SK-N-SH treated with all-trans-retinoic acid at 6 μM for 48 hours (cell line): ENCODE measurements around the gene TMEM14A.

Experiments
- ATAC-seq: fragments of 200-7000 bp; cut with Tn5 transposase; 3 replicates; pipeline ENCODE4 v1.9.1; 2020; ENCODE audit warnings: mild to moderate bottlenecking, moderate library complexity
- ARNTL ChIP-seq: fragments of 450-650 bp; formaldehyde crosslinking; IDR thresholded peaks from 2 replicates; pipeline ENCODE4 v1.5.0; 2020; ENCODE audit warnings: low read depth, mild to moderate bottlenecking, moderate library complexity, borderline replicate concordance
- BACH2 ChIP-seq: fragments of 250-450 bp; sonication (Bioruptor Pico); IDR thresholded peaks from 2 replicates; pipeline ENCODE4 v1.9.0; 2021; ENCODE audit warnings: mild to moderate bottlenecking, borderline replicate concordance
- CSDC2 ChIP-seq: fragments of 250-450 bp; sonication (Bioruptor Pico); IDR thresholded peaks from 2 replicates; pipeline ENCODE4 v1.5.0; 2020; ENCODE audit warnings: mild to moderate bottlenecking, moderate library complexity
- ESRRG ChIP-seq: fragments of 250-450 bp; sonication (Bioruptor Pico); IDR thresholded peaks from 2 replicates; pipeline ENCODE4 v1.6.1; 2021; ENCODE audit warnings: mild to moderate bottlenecking
- ISL1 ChIP-seq: fragments of 250-450 bp; sonication (Bioruptor Pico); IDR thresholded peaks from 2 replicates; pipeline ENCODE4 v2.1.2; 2022; ENCODE audit warnings: mild to moderate bottlenecking, moderate library complexity
- OSR1 ChIP-seq: fragments of 250-450 bp; sonication (Bioruptor Pico); IDR thresholded peaks from 2 replicates; pipeline ENCODE4 v1.8.0; 2022; ENCODE audit warnings: moderate library complexity, mild to moderate bottlenecking, inconsistent platforms
- PPARA ChIP-seq: fragments of 250-450 bp; sonication (Bioruptor Pico); IDR thresholded peaks from 2 replicates; pipeline ENCODE4 v1.5.0; 2020; ENCODE audit warnings: mild to moderate bottlenecking, borderline replicate concordance
- RARB ChIP-seq: fragments of 250-450 bp; sonication (Bioruptor Pico); IDR thresholded peaks from 2 replicates; pipeline ENCODE4 v1.8.0; 2021; ENCODE audit warnings: mild to moderate bottlenecking, moderate library complexity
- SNAI2 ChIP-seq: fragments of 250-450 bp; sonication (Bioruptor Pico); IDR thresholded peaks from 2 replicates; pipeline ENCODE4 v1.5.0; 2020; ENCODE audit warnings: mild to moderate bottlenecking, moderate library complexity
- TCF4 ChIP-seq: fragments of 250-450 bp; sonication (Bioruptor Pico); IDR thresholded peaks from 2 replicates; pipeline ENCODE4 v1.8.0; 2021; ENCODE audit warnings: mild to moderate bottlenecking, moderate library complexity, borderline replicate concordance
- TOX ChIP-seq: fragments of 250-450 bp; sonication (Bioruptor Pico); IDR thresholded peaks from 2 replicates; pipeline ENCODE4 v1.8.0; 2021; ENCODE audit warnings: mild to moderate bottlenecking, moderate library complexity, borderline replicate concordance
- ZC3H10 ChIP-seq: fragments of 250-450 bp; sonication (Bioruptor Pico); IDR thresholded peaks from 2 replicates; pipeline ENCODE4 v1.5.1; 2021; ENCODE audit warnings: mild to moderate bottlenecking, moderate library complexity
- ZFP3 ChIP-seq: fragments of 250-450 bp; sonication (Bioruptor Pico); IDR thresholded peaks from 2 replicates; pipeline ENCODE4 v1.5.0; 2020; ENCODE audit warnings: mild to moderate bottlenecking, moderate library complexity
- ZNF565 ChIP-seq: fragments of 450-650 bp; formaldehyde crosslinking; conservative IDR thresholded peaks from 2 replicates; pipeline ENCODE4 v1.5.0; 2020; ENCODE audit warnings: low read depth, mild to moderate bottlenecking, moderate library complexity
- ZNF70 ChIP-seq: fragments of 450-650 bp; formaldehyde crosslinking; IDR thresholded peaks from 2 replicates; pipeline ENCODE4 v1.5.0; 2020; ENCODE audit warnings: mild to moderate bottlenecking, moderate library complexity
- ZNF8 ChIP-seq: fragments of 450-650 bp; formaldehyde crosslinking; IDR thresholded peaks from 2 replicates; pipeline ENCODE4 v1.5.0; 2020; ENCODE audit warnings: mild to moderate bottlenecking, moderate library complexity
- TF ChIP-seq, protein P1 (sequence below): fragments of 250-450 bp; sonication (Bioruptor Pico); IDR thresholded peaks from 2 replicates; pipeline ENCODE4 v1.5.1; 2020; ENCODE audit warnings: low read depth, mild to moderate bottlenecking, moderate library complexity
- TF ChIP-seq, protein P2 (sequence below): fragments of 250-450 bp; sonication (Bioruptor Pico); IDR thresholded peaks from 2 replicates; pipeline ENCODE4 v1.8.0; 2020; ENCODE audit warnings: mild to moderate bottlenecking, moderate library complexity, borderline replicate concordance
- TF ChIP-seq, protein P3 (sequence below): fragments of 250-450 bp; sonication (Bioruptor Pico); IDR thresholded peaks from 2 replicates; pipeline ENCODE4 v1.8.0; 2021; ENCODE audit warnings: low read depth, mild to moderate bottlenecking, moderate library complexity, borderline replicate concordance
- TF ChIP-seq, protein P4 (sequence below): fragments of 250-450 bp; sonication (Bioruptor Pico); IDR thresholded peaks from 2 replicates; pipeline ENCODE4 v1.5.1; 2021; ENCODE audit warnings: mild to moderate bottlenecking, moderate library complexity

The TMEM14A gene

DNA sequence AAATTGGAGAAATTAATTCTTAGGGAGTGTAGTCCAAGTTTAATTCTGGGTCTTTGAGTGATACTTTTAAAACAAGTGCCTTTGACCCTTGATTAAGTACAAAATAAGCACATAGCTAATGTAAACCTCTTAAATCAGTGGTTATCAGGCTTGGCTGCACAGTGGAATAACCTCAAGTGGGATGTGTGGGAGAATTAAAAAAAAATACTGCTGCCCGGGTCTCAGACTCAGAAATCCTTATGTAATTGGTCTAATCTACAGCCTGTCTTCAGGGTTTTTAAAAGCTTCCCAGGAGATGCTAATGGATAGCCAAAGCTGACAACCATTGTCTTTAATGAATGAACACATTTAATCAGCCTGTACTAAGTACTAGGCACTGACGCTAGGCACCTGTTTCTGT, 28.5 kb upstream of the TMEM14A start (continued):
- TF ChIP-seq, protein P1, sequence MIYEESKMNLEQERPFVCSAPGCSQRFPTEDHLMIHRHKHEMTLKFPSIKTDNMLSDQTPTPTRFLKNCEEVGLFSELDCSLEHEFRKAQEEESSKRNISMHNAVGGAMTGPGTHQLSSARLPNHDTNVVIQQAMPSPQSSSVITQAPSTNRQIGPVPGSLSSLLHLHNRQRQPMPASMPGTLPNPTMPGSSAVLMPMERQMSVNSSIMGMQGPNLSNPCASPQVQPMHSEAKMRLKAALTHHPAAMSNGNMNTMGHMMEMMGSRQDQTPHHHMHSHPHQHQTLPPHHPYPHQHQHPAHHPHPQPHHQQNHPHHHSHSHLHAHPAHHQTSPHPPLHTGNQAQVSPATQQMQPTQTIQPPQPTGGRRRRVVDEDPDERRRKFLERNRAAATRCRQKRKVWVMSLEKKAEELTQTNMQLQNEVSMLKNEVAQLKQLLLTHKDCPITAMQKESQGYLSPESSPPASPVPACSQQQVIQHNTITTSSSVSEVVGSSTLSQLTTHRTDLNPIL (CRISPR knock-in tag), result no peak
- no peak for TF ChIP-seq ZNF8 (CRISPR knock-in tag)
- TF ChIP-seq ZFP3 (CRISPR knock-in tag), result no peak
- TF ChIP-seq ZNF70 (CRISPR knock-in tag), result no peak
- TF ChIP-seq, all 23 proteins: peak for 0

DNA sequence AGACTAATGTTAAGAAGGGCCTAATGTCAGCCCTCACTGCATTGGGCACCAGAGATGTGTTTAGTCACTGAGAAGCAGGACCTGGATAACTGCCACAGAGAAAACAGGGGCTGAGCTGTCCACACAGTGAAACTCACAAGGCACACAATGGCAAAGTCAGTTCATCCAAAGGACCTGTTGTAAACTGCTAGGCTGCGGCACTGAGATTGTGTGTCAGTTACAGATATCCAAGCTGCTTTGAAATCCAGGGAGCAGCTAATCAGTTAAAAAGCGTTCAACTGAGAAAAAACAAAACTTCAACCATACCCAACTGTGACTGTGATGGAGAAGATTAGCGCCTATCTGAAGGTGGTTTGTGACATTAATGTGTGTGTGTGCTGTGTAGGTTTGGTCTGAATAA, 27.8 kb upstream of the TMEM14A start:
- no peak for ATAC-seq

DNA sequence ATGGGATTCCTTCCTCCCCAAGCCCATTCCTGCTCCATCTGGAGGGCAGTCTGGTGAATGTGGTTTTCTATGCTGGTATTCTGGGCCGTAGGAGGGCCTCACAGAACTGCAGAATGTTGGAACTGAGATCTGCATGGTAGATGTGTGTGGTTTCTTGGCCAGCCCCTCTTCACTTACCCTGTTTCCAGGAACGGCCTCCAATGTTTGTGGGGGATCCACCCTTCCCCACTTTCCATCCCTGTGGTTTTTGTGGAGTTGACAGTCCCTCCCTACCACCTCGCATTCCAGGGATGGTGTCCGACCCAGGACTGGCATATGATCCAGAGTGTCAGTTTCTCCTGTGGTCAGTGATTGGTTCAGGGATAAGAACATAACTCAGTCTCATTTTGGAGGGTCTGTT, 26.7 kb upstream of the TMEM14A start:
- no peak for ATAC-seq
- no peak for TF ChIP-seq TOX
- no peak for TF ChIP-seq ZNF565 (CRISPR knock-in tag)
- no peak for TF ChIP-seq ESRRG
- TF ChIP-seq, protein P2, sequence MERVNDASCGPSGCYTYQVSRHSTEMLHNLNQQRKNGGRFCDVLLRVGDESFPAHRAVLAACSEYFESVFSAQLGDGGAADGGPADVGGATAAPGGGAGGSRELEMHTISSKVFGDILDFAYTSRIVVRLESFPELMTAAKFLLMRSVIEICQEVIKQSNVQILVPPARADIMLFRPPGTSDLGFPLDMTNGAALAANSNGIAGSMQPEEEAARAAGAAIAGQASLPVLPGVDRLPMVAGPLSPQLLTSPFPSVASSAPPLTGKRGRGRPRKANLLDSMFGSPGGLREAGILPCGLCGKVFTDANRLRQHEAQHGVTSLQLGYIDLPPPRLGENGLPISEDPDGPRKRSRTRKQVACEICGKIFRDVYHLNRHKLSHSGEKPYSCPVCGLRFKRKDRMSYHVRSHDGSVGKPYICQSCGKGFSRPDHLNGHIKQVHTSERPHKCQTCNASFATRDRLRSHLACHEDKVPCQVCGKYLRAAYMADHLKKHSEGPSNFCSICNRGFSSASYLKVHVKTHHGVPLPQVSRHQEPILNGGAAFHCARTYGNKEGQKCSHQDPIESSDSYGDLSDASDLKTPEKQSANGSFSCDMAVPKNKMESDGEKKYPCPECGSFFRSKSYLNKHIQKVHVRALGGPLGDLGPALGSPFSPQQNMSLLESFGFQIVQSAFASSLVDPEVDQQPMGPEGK (CRISPR knock-in tag), result no peak
- TF ChIP-seq ARNTL (CRISPR knock-in tag), result no peak
- TF ChIP-seq, protein P3, sequence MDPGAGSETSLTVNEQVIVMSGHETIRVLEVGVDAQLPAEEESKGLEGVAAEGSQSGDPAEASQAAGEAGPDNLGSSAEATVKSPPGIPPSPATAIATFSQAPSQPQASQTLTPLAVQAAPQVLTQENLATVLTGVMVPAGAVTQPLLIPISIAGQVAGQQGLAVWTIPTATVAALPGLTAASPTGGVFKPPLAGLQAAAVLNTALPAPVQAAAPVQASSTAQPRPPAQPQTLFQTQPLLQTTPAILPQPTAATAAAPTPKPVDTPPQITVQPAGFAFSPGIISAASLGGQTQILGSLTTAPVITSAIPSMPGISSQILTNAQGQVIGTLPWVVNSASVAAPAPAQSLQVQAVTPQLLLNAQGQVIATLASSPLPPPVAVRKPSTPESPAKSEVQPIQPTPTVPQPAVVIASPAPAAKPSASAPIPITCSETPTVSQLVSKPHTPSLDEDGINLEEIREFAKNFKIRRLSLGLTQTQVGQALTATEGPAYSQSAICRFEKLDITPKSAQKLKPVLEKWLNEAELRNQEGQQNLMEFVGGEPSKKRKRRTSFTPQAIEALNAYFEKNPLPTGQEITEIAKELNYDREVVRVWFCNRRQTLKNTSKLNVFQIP (CRISPR knock-in tag), result no peak
- TF ChIP-seq, protein P1 (CRISPR knock-in tag), result no peak
- TF ChIP-seq ZFP3 (CRISPR knock-in tag), result no peak
- TF ChIP-seq RARB (CRISPR knock-in tag), result no peak
- no peak for TF ChIP-seq BACH2 (CRISPR knock-in tag)
- TF ChIP-seq TCF4 (CRISPR knock-in tag), result no peak
- TF ChIP-seq SNAI2 (CRISPR knock-in tag), result no peak
- no peak for TF ChIP-seq ZC3H10 (CRISPR knock-in tag)

More for the DNA sequence above, 27.8 kb upstream of the TMEM14A start:
- TF ChIP-seq ESRRG (no peak), RARB (CRISPR knock-in tag) (no peak), CSDC2 (CRISPR knock-in tag) (no peak), OSR1 (CRISPR knock-in tag) (no peak), TCF4 (CRISPR knock-in tag) (no peak), ISL1 (CRISPR knock-in tag) (no peak), TOX (no peak), PPARA (CRISPR knock-in tag) (no peak), ARNTL (CRISPR knock-in tag) (no peak), ZC3H10 (CRISPR knock-in tag) (no peak), ZFP3 (CRISPR knock-in tag) (no peak), BACH2 (CRISPR knock-in tag) (no peak), ZNF70 (CRISPR knock-in tag) (no peak), SNAI2 (CRISPR knock-in tag) (no peak)
- TF ChIP-seq, protein P1 (CRISPR knock-in tag), result no peak
- TF ChIP-seq, protein P4, sequence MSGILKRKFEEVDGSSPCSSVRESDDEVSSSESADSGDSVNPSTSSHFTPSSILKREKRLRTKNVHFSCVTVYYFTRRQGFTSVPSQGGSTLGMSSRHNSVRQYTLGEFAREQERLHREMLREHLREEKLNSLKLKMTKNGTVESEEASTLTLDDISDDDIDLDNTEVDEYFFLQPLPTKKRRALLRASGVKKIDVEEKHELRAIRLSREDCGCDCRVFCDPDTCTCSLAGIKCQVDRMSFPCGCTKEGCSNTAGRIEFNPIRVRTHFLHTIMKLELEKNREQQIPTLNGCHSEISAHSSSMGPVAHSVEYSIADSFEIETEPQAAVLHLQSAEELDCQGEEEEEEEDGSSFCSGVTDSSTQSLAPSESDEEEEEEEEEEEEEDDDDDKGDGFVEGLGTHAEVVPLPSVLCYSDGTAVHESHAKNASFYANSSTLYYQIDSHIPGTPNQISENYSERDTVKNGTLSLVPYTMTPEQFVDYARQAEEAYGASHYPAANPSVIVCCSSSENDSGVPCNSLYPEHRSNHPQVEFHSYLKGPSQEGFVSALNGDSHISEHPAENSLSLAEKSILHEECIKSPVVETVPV (CRISPR knock-in tag), result no peak
- TF ChIP-seq, protein P3 (CRISPR knock-in tag), result no peak
- TF ChIP-seq, protein P2 (CRISPR knock-in tag), result no peak
